A673 (cell line): ENCODE measurements around the gene RBMS1. TPM values are rescaled to one million over a fixed set of nuclear protein-coding genes. Genes with fewer than 3 reads are reported as not detected.

Experiments used
- BruUV-seq: library from RNA; stranded (reverse); fragments of 400-500 nt; replicated peaks from 2 replicates; lab custom pipeline; 2021; lab: Mats Ljungman, UMichigan
- CTCF ChIA-PET: fragments of 300-600 bp; sonication (Branson Sonifier 250); formaldehyde crosslinking; loops from one replicate; lab custom pipeline; 2022; ENCODE audit warnings: antibody characterized with exemption; lab: Charles Lee
- POLR2A ChIA-PET: fragments of 300-600 bp; sonication (Branson Sonifier 250); formaldehyde crosslinking; loops from one replicate; lab custom pipeline; 2022; ENCODE audit warnings: antibody characterized with exemption; ENCODE audit not compliant: low non-redundant PET; lab: Charles Lee
- DNase-seq: peaks from one replicate; pipeline ENCODE4 v3.0.0-alpha.2; 2015; ENCODE audit warnings: low spot score
- H3K27ac ChIP-seq: fragments of 200-600 bp; sonication (generic); 2 replicates; pipeline ENCODE4 v1.5.1; 2016; ENCODE audit warnings: mixed run types, low read depth, mild to moderate bottlenecking, mixed read lengths, antibody characterized with exemption, low read length; ENCODE audit not compliant: poor library complexity, severe bottlenecking
- H3K27me3 ChIP-seq: fragments of 200-600 bp; sonication (generic); replicated peaks from 2 replicates; pipeline ENCODE4 v1.6.1; 2017; ENCODE audit warnings: mixed run types, low read depth, mild to moderate bottlenecking, mixed read lengths, antibody characterized with exemption, low read length; ENCODE audit not compliant: insufficient read depth, poor library complexity
- H3K36me3 ChIP-seq: fragments of 200-600 bp; sonication (generic); 2 replicates; pipeline ENCODE4 v1.6.1; 2016; ENCODE audit warnings: mixed run types, mild to moderate bottlenecking, mixed read lengths, antibody characterized with exemption, low read length; ENCODE audit not compliant: insufficient read depth, poor library complexity, severe bottlenecking
- H3K4me1 ChIP-seq: fragments of 200-600 bp; sonication (generic); 2 replicates; pipeline ENCODE4 v1.6.1; 2017; ENCODE audit warnings: mixed run types, mild to moderate bottlenecking, mixed read lengths, antibody characterized with exemption, low read length; ENCODE audit not compliant: insufficient read depth, poor library complexity, severe bottlenecking
- H3K4me3 ChIP-seq: fragments of 200-600 bp; sonication (generic); 2 replicates; pipeline ENCODE4 v1.5.1; 2016; ENCODE audit warnings: low read depth, mixed run types, mild to moderate bottlenecking, mixed read lengths, low read length; ENCODE audit not compliant: poor library complexity, severe bottlenecking
- H3K9me3 ChIP-seq: fragments of 200-600 bp; sonication (generic); 2 replicates; pipeline ENCODE4 v1.6.1; 2016; ENCODE audit warnings: mixed run types, low read depth, mild to moderate bottlenecking, mixed read lengths, antibody characterized with exemption, low read length; ENCODE audit not compliant: poor library complexity, severe bottlenecking
- CTCF ChIP-seq: fragments of 300-800, 200-600 bp; sonication (generic); conservative IDR thresholded peaks from 2 replicates; pipeline ENCODE4 v1.5.1; 2017; ENCODE audit warnings: low read depth, mild to moderate bottlenecking, antibody characterized with exemption, low read length, moderate library complexity, mixed read lengths
- EZH2 ChIP-seq: fragments of 200-600 bp; sonication (generic); IDR thresholded peaks from 2 replicates; pipeline ENCODE4 v1.6.1; 2017; ENCODE audit warnings: borderline replicate concordance, low read depth, mild to moderate bottlenecking, mixed read lengths, antibody characterized with exemption, low read length; ENCODE audit not compliant: poor library complexity, severe bottlenecking
- intact Hi-C: fragments of 100-400 bp; cut with micrococcal nuclease; formaldehyde crosslinking; loops from one replicate; pipeline ENCODE4 v1.10.0; 2022; ENCODE audit not compliant: unreplicated experiment
- total RNA-seq: library from RNA; stranded (reverse); gene quantifications from 2 replicates; pipeline ENCODE4 v1.2.3, GENCODE V29; 2021

RBMS1 gene
- total RNA-seq, 1 experiment from 2014 or later: 84.9 TPM

- TF ChIP-seq CTCF (no peak), EZH2 (no peak)
- POLR2A ChIA-PET: no interaction called here
- Histone ChIP-seq H3K4me3 (no peak overlapping the region), H3K36me3 (no peaks in the 10 kb centered on the region), H3K27me3 (no peaks in the 10 kb centered on the region), H3K9me3 (no peaks in the 10 kb centered on the region), H3K4me1 (no peaks in the 10 kb centered on the region), H3K27ac (no peak overlapping the region)
- intact Hi-C loops: no loop called here
- no peak for DNase-seq
- CTCF ChIA-PET: no interaction called here
- no TSS peak for BruUV-seq
Observed at GRCh38 chr2:160534249-160534648, 40.6 kb upstream of the RBMS1 start.

- DNase-seq: no peak
- no peak overlapping the region for H3K4me3 ChIP-seq
- no TSS peak for BruUV-seq
- intact Hi-C loops: no loop called here
- no peaks in the 10 kb centered on the region for H3K4me1 ChIP-seq
- no peaks in the 10 kb centered on the region for H3K27me3 ChIP-seq
- no peaks in the 10 kb centered on the region for H3K36me3 ChIP-seq
- ChIA-PET CTCF (no interaction called here), POLR2A (no interaction called here)
- H3K9me3 ChIP-seq: no peaks in the 10 kb centered on the region
- H3K27ac ChIP-seq: no peak overlapping the region
- TF ChIP-seq CTCF: no peak
- TF ChIP-seq EZH2: no peak
Observed at GRCh38 chr2:160533482-160533881, 39.9 kb upstream of the RBMS1 start.

- intact Hi-C loops: no loop called here
- Histone ChIP-seq H3K9me3 (no peaks in the 10 kb centered on the region), H3K27ac (no peak overlapping the region), H3K4me1 (no peaks in the 10 kb centered on the region), H3K36me3 (no peaks in the 10 kb centered on the region), H3K4me3 (no peak overlapping the region), H3K27me3 (no peaks in the 10 kb centered on the region)
- DNase-seq: no peak
- TF ChIP-seq CTCF: no peak
- TF ChIP-seq EZH2: no peak
- POLR2A ChIA-PET: no interaction called here
- CTCF ChIA-PET: no interaction called here
- BruUV-seq: no TSS peak
Observed at GRCh38 chr2:160532388-160532787, 38.8 kb upstream of the RBMS1 start.
